ENCODE results near the gene PDLIM5.

The PDLIM5 gene

GRCh38 chr4:94660614-94661013, 208.9 kb downstream of the PDLIM5 start:
- TF ChIP-seq, protein P1, sequence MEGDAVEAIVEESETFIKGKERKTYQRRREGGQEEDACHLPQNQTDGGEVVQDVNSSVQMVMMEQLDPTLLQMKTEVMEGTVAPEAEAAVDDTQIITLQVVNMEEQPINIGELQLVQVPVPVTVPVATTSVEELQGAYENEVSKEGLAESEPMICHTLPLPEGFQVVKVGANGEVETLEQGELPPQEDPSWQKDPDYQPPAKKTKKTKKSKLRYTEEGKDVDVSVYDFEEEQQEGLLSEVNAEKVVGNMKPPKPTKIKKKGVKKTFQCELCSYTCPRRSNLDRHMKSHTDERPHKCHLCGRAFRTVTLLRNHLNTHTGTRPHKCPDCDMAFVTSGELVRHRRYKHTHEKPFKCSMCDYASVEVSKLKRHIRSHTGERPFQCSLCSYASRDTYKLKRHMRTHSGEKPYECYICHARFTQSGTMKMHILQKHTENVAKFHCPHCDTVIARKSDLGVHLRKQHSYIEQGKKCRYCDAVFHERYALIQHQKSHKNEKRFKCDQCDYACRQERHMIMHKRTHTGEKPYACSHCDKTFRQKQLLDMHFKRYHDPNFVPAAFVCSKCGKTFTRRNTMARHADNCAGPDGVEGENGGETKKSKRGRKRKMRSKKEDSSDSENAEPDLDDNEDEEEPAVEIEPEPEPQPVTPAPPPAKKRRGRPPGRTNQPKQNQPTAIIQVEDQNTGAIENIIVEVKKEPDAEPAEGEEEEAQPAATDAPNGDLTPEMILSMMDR (IDR thresholded peaks at IDR 0.05), result no peak

DNA sequence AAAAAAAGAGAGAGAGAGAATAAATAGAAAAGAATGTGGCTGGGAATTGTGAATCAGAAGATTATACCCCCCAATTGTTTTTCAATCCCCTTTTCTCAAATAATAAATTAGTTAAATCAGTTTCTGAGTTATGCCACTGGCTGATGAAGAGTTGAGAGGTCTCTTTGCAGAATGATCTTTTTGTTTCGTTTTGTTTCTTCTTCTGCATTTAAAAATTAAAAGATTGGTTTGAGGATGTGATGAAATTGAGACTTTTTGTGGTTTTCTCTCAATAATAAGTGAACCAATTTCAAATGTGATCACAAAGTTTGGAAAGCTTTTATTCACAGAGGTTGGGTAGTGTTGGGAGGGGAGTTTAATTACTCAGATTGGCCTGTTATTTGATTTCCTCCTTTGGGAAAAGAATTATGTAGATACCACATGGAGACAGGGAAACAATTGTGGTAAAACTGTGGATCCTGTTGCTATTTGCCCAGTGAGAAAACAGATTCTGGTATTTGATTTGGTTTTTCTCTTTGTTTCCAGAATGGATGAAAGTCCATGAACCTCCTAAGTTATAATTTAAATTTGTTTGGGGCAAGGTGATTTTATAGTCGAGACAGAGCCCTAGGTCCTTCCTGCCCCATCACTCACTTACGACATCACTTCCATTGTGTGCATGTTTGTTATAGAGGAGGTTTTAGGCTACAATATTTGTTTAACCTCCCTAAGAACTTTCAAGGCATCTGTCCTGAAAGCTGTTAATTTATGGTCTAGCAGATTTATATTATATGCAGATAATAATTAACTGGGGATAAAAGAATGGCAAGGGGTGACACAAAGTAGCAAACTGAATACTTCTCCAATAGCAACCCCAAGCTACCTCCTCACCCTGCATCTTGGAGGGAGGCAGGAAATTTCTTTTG, 214.0 kb downstream of the PDLIM5 start:
- TF ChIP-seq, protein P1 (IDR thresholded peaks at IDR 0.05), result no peak

DNA sequence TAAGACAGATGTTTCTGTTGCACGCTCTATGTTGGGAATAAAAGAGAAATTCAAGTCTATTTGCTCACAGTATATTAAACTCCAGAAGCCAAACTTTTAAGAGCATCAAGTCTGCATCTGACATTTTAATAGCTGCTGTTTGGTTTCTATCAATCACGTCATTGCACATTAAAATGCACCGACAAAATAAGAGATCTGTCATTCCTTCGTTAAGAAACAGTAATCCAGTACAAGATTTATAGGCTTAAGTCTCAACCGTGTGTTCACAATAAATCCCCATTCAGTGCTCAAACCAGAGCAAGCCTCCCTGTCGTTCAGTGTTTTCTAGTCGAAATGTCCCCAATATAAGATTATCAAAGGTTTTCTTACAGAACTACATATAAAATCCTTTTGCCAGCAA, 217.0 kb downstream of the PDLIM5 start:
- TF ChIP-seq, protein P1 (IDR thresholded peaks at IDR 0.05), result no peak

- TF ChIP-seq, protein P1 (IDR thresholded peaks at IDR 0.05), result no peak
These were observed 218.2 kb downstream of the PDLIM5 start for GRCh38 chr4:94669672-94670664.

GRCh38 chr4:94671113-94671512, 219.4 kb downstream of the PDLIM5 start:
- TF ChIP-seq, protein P1 (IDR thresholded peaks at IDR 0.05), result no peak

GRCh38 chr4:94673961-94674360, 222.2 kb downstream of the PDLIM5 start:
- TF ChIP-seq, protein P1 (IDR thresholded peaks at IDR 0.05), result no peak

- TF ChIP-seq, protein P1 (IDR thresholded peaks at IDR 0.05), result no peak
These were observed 225.2 kb downstream of the PDLIM5 start for GRCh38 chr4:94676970-94677369.
